ENCODE results near the gene CPZ. TPM values are rescaled to one million over a fixed set of nuclear protein-coding genes. Genes with fewer than 3 reads are reported as not detected.

Gene CPZ
- total RNA-seq, 1 experiment from 2014 or later = 37.3 TPM

DNA sequence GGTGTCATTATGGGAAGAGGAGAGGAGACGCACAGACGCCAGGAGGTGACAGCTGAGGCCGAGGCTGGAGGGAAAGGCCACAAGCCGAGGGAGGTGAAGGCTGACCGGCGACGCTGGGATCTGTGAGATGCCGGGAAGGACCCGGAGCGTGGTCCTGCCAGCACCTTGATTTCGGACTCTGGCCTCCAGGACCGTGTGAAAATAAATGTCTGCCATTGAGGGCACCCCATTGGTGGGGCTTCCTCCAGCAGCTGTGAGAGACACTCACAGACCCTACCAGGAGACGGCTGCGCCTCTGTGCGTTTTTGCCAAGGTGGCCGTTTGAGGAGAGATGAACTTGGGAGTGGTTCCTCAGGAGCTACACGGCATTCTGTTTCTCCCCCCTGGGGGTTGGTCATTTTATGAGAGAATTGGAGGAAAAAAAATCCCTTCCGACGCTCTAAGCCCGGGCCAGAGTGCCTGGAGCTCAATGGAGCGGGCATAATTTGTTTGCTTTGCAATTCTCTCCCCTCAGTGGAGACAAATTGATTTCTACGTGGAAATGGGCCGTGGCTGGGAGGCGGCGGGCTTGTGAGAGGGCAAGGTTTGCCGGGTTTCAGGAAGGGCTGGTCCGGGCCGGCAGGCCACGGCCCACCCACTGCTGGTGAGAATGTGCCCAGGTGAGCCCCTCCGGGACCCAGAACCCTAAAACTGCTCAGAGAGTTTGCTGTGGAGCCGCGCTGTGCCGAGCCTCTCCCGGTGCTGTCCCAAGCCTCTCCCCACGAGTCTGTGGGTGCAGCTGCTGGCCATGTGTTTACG lies 53.9 kb downstream of the CPZ start:
- Histone ChIP-seq H3K79me1 (ENCODE audit: insufficient read depth, low read depth, low read length, poor library complexity, severe bottlenecking) (no peaks in the 10 kb centered on the region), H3K14ac (ENCODE audit: insufficient read depth, low read length) (no peak overlapping the region; the same call in 1 of the 2 replicates), H3K4ac (ENCODE audit: low read depth, low read length) (no peak overlapping the region), H2AFZ (ENCODE audit: low read length) (no peak overlapping the region), H3K23me2 (ENCODE audit: insufficient read length, low read depth, low read length, poor library complexity, severe bottlenecking) (no peaks in the 10 kb centered on the region), H4K91ac (ENCODE audit: insufficient read length, low read depth, low read length) (no peak overlapping the region), H3K18ac (ENCODE audit: insufficient read length, low read depth, low read length) (no peak overlapping the region), H2BK12ac (ENCODE audit: insufficient read length, low read depth, low read length) (no peak overlapping the region), H2BK15ac (ENCODE audit: low read depth, low read length) (no peak overlapping the region), H3K27ac (ENCODE audit: insufficient read length, low read depth, low read length) (no peak overlapping the region), H3K79me2 (ENCODE audit: insufficient read depth, low read length) (no peaks in the 10 kb centered on the region), H3K27me3 (ENCODE audit: insufficient read depth, low read length) (no peaks in the 10 kb centered on the region), H3K23ac (ENCODE audit: insufficient read length, low read depth, low read length) (no peak overlapping the region), H4K8ac (replicated peaks; ENCODE audit: insufficient read length, low read depth, low read length) (no peak overlapping the region), H4K5ac (ENCODE audit: insufficient read length, low read depth, low read length) (no peak overlapping the region), H3K9me3 (ENCODE audit: control insufficient read depth, low read depth, low read length) (no peaks in the 10 kb centered on the region), H3T11ph (ENCODE audit: low read length) (no peak overlapping the region), H3K4me2 (ENCODE audit: insufficient read depth, insufficient read length, low read length) (no peak overlapping the region), H2BK5ac (ENCODE audit: insufficient read length, low read length) (no peak overlapping the region), H3K9ac (ENCODE audit: extremely low read depth, insufficient read length, low read length) (no peak overlapping the region), H2BK120ac (ENCODE audit: low read depth, low read length, poor library complexity, severe bottlenecking) (no peak overlapping the region), H3K4me1 (ENCODE audit: insufficient read depth, low read length) (no peaks in the 10 kb centered on the region), H3K56ac (ENCODE audit: insufficient read length, low read depth, low read length) (no peak overlapping the region), H2BK20ac (ENCODE audit: low read depth, low read length, poor library complexity, severe bottlenecking) (no peak overlapping the region), H2AK5ac (ENCODE audit: insufficient read length, low read length) (no peak overlapping the region), H4K20me1 (ENCODE audit: control insufficient read depth, insufficient read depth, insufficient read length) (no peaks in the 10 kb centered on the region)
- DNase-seq = no peak
- TF ChIP-seq, protein P1, sequence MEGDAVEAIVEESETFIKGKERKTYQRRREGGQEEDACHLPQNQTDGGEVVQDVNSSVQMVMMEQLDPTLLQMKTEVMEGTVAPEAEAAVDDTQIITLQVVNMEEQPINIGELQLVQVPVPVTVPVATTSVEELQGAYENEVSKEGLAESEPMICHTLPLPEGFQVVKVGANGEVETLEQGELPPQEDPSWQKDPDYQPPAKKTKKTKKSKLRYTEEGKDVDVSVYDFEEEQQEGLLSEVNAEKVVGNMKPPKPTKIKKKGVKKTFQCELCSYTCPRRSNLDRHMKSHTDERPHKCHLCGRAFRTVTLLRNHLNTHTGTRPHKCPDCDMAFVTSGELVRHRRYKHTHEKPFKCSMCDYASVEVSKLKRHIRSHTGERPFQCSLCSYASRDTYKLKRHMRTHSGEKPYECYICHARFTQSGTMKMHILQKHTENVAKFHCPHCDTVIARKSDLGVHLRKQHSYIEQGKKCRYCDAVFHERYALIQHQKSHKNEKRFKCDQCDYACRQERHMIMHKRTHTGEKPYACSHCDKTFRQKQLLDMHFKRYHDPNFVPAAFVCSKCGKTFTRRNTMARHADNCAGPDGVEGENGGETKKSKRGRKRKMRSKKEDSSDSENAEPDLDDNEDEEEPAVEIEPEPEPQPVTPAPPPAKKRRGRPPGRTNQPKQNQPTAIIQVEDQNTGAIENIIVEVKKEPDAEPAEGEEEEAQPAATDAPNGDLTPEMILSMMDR (conservative IDR thresholded peaks at IDR 0.05) = no peak
- H3K27ac Mint-ChIP-seq = no peak overlapping the region; a peak in 2 of 7 replicates
- no peak overlapping the region for H3K4me3 Mint-ChIP-seq
- peaks cover 0 to 8% of the 10 kb centered on the region in 2 experiments; a peak in 2 of 4 replicates for H3K4me1 Mint-ChIP-seq
- peaks cover 8% of the 10 kb centered on the region for H3K27me3 Mint-ChIP-seq (ENCODE audit: low read depth)
- H3K9me3 Mint-ChIP-seq = no peaks in the 10 kb centered on the region
- no CpG with 5 or more reads among the region's 36 CpGs for WGBS (ENCODE audit: extremely low coverage, insufficient read length, low lambda C conversion rate)
- H3K36me3 Mint-ChIP-seq (ENCODE audit: insufficient read depth in 1 of 3, low read depth in 3 of 3) = no peaks in the 10 kb centered on the region; a peak in 2 of 7 replicates
